SK-N-SH (cell line): ENCODE data around the gene IL17B.
A peak's percentile ranks its signal among the peaks of the same experiment; 100 is the strongest.

Experiments used
- EP300 ChIP-seq, 2 experiments: IDR thresholded peaks; 2 replicates each; pipeline versions ENCODE4 v1.4.0 to v1.6.1; 2012; ENCODE audit warnings: borderline replicate concordance in 1 of 2, low read depth in 1 of 2, low read length in 1 of 2
- MXI1 ChIP-seq: IDR thresholded peaks from 2 replicates; pipeline ENCODE4 v1.6.1; 2012; ENCODE audit warnings: mild to moderate bottlenecking, low read depth, low read length, improper control_type of control experiment
- NFIC ChIP-seq: IDR thresholded peaks from 2 replicates; pipeline ENCODE4 v1.4.0; 2012; ENCODE audit warnings: borderline replicate concordance
- POLR2AphosphoS5 ChIP-seq: IDR thresholded peaks from 2 replicates; pipeline ENCODE4 v1.6.1; 2012; ENCODE audit warnings: low read depth, low read length
- RAD21 ChIP-seq: IDR thresholded peaks from 2 replicates; pipeline ENCODE4 v1.6.1; 2012; ENCODE audit warnings: mild to moderate bottlenecking, low read length
- RCOR1 ChIP-seq: fragments of 150-350 bp; IDR thresholded peaks from 2 replicates; pipeline ENCODE4 v1.6.1; 2017; ENCODE audit warnings: antibody characterized with exemption, low read length
- RFX5 ChIP-seq: IDR thresholded peaks from 2 replicates; pipeline ENCODE4 v1.6.1; 2012; ENCODE audit warnings: mild to moderate bottlenecking, improper control_type of control experiment, low read length
- SMC3 ChIP-seq: IDR thresholded peaks from 2 replicates; pipeline ENCODE4 v1.6.1; 2012; ENCODE audit warnings: low read depth, low read length, improper control_type of control experiment
- TF ChIP-seq, protein P1 (sequence below): IDR thresholded peaks from 2 replicates; pipeline ENCODE4 v1.6.1; 2012; ENCODE audit warnings: mild to moderate bottlenecking, low read depth, low read length, moderate library complexity
- TF ChIP-seq, protein P2 (sequence below): IDR thresholded peaks from 2 replicates; pipeline ENCODE4 v1.4.0; 2012; ENCODE audit warnings: low read depth
- TF ChIP-seq, protein P3 (sequence below): fragments of 200-600 bp; sonication (generic); IDR thresholded peaks from 2 replicates; pipeline ENCODE4 v1.6.1; 2017; ENCODE audit warnings: antibody characterized with exemption, mild to moderate bottlenecking, moderate library complexity

DNA sequence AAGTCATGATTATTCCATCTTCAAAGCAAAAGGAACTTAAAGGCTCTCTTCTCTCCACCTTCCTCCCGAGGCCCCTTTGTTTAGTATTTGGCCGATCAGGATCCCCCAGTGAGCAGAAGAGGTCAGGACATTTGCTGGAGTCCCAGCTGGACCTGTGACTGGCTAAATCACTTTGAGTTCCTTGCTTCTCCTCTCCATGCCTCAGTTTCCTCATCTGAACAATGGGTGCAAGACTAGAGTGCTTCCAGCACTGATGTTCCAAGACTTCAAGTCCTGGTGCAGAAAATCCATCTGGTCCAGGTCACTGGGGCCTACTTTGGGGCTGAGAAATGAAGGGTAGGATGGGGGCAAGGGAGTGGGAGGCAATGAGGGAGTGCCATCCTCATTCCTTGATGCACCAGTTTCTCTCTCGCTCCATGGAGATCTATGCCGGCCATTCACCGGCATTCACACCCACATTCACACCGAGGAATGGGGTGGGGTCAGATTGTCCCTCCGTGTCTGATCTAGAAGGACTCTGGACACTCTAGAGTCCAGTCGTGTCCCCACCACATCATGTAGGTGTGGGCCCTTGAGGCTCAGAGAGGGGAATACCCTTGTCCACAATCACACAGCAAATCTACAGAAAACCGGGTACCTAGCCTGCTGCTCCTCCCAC lies 38.7 kb upstream of the IL17B start:
- TF ChIP-seq RCOR1 (peak; percentile 64; the same call in 1 of the 2 replicates), NFIC (no peak), POLR2AphosphoS5 (no peak), EP300 (IDR thresholded peaks at IDR 0.05; ENCODE audit: borderline replicate concordance in 1 of 2, low read depth in 1 of 2, low read length in 1 of 2) (no peak), RFX5 (no peak), RAD21 (no peak), MXI1 (no peak), SMC3 (no peak)
- TF ChIP-seq, protein P1, sequence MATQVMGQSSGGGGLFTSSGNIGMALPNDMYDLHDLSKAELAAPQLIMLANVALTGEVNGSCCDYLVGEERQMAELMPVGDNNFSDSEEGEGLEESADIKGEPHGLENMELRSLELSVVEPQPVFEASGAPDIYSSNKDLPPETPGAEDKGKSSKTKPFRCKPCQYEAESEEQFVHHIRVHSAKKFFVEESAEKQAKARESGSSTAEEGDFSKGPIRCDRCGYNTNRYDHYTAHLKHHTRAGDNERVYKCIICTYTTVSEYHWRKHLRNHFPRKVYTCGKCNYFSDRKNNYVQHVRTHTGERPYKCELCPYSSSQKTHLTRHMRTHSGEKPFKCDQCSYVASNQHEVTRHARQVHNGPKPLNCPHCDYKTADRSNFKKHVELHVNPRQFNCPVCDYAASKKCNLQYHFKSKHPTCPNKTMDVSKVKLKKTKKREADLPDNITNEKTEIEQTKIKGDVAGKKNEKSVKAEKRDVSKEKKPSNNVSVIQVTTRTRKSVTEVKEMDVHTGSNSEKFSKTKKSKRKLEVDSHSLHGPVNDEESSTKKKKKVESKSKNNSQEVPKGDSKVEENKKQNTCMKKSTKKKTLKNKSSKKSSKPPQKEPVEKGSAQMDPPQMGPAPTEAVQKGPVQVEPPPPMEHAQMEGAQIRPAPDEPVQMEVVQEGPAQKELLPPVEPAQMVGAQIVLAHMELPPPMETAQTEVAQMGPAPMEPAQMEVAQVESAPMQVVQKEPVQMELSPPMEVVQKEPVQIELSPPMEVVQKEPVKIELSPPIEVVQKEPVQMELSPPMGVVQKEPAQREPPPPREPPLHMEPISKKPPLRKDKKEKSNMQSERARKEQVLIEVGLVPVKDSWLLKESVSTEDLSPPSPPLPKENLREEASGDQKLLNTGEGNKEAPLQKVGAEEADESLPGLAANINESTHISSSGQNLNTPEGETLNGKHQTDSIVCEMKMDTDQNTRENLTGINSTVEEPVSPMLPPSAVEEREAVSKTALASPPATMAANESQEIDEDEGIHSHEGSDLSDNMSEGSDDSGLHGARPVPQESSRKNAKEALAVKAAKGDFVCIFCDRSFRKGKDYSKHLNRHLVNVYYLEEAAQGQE: no peak
- TF ChIP-seq, protein P2, sequence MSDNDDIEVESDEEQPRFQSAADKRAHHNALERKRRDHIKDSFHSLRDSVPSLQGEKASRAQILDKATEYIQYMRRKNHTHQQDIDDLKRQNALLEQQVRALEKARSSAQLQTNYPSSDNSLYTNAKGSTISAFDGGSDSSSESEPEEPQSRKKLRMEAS: no peak
- TF ChIP-seq, protein P3, sequence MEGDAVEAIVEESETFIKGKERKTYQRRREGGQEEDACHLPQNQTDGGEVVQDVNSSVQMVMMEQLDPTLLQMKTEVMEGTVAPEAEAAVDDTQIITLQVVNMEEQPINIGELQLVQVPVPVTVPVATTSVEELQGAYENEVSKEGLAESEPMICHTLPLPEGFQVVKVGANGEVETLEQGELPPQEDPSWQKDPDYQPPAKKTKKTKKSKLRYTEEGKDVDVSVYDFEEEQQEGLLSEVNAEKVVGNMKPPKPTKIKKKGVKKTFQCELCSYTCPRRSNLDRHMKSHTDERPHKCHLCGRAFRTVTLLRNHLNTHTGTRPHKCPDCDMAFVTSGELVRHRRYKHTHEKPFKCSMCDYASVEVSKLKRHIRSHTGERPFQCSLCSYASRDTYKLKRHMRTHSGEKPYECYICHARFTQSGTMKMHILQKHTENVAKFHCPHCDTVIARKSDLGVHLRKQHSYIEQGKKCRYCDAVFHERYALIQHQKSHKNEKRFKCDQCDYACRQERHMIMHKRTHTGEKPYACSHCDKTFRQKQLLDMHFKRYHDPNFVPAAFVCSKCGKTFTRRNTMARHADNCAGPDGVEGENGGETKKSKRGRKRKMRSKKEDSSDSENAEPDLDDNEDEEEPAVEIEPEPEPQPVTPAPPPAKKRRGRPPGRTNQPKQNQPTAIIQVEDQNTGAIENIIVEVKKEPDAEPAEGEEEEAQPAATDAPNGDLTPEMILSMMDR: no peak
